ENCODE measurements around the gene METAP1D.

The METAP1D gene

DNA sequence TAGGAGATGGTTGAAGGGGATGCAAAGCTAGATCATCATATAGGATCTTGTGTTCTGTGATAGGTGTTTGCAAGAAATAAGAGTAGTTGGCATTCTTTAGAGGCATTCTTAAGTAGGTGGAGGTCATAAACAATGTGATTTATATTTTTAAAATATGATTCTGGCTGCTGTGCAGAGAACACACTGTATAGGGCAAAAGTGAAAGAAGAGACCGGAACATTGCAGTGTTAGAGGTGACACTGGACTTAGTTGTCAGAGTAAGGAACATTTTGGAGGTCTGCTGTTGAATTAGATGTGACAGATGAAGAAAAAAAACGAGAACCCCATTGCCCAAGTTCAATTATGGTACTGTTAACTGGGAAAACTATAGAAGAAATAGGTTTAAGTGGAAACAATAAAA lies 39.8 kb upstream of the METAP1D start:
- TF ChIP-seq, protein P1, sequence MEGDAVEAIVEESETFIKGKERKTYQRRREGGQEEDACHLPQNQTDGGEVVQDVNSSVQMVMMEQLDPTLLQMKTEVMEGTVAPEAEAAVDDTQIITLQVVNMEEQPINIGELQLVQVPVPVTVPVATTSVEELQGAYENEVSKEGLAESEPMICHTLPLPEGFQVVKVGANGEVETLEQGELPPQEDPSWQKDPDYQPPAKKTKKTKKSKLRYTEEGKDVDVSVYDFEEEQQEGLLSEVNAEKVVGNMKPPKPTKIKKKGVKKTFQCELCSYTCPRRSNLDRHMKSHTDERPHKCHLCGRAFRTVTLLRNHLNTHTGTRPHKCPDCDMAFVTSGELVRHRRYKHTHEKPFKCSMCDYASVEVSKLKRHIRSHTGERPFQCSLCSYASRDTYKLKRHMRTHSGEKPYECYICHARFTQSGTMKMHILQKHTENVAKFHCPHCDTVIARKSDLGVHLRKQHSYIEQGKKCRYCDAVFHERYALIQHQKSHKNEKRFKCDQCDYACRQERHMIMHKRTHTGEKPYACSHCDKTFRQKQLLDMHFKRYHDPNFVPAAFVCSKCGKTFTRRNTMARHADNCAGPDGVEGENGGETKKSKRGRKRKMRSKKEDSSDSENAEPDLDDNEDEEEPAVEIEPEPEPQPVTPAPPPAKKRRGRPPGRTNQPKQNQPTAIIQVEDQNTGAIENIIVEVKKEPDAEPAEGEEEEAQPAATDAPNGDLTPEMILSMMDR (IDR thresholded peaks at IDR 0.05; ENCODE audit: low read depth, low read length, missing control alignments): no peak
- H3K4me3 ChIP-seq (ENCODE audit: low read depth, low read length): no peak overlapping the region

DNA sequence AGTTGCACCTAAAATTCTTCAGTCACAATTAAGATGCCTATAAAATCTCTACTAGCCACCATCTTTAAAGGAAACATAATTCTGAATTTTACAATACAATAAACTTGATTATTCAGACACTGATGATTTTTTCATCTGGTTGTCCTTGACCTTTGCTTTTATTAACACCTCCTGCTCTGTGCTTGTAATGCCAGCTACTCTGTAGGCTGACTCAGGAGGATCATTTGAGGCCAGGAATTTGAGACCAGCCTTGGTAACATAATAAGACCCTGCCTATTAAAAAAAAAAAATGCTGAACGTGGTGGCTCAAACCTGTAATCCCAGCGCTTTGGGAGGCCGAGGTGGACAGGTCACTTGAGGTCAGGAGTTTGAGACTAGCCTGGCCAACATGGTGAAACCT lies 39.2 kb upstream of the METAP1D start:
- no peak for DNase-seq (ENCODE audit: low read depth)
- TF ChIP-seq, protein P1 (IDR thresholded peaks at IDR 0.05; ENCODE audit: low read depth, low read length, missing control alignments): no peak
- H3K4me3 ChIP-seq (ENCODE audit: low read depth, low read length): no peak overlapping the region

More for the DNA sequence above, 39.8 kb upstream of the METAP1D start:
- no peak for DNase-seq (ENCODE audit: low read depth)

DNA sequence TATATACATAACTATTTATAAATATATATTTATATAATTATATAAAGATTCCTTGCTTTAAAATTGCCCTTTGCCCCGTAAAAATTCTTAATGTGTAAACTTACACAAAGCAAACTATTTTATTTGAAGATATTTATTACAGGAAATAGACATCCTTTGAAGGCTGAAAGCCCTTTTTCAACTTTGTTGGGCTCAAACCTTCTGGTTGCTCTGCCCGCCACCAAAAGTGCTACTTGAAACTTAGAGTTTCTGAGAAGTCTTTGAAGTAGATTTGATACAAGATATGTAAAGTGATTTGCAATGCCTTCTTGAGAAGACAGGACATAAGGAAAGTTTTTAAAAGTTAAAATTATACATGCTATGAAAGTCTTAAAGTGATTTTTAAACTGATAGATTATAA lies 36.6 kb upstream of the METAP1D start:
- no peak overlapping the region for H3K4me3 ChIP-seq (ENCODE audit: low read depth, low read length)
- TF ChIP-seq, protein P1 (IDR thresholded peaks at IDR 0.05; ENCODE audit: low read depth, low read length, missing control alignments): no peak
- no peak for DNase-seq (ENCODE audit: low read depth)

DNA sequence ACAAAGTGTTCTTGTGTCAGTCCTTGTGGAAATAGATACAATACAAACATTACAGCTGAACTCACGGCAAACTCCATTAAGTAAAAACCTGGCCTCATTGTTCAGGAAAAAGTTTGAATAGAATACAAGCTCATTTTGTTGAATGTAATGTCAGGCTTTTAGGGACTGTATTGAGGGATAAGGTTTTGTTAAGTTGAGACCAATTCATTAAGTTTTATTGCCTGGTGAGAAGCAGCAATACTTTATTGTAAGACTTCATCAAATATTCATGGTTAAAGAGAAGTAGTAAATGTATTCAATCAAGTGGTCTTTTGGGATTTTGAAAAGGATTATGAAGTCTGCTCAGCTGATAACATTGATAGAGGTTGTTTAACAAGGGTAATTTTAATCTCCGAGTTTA lies 35.4 kb upstream of the METAP1D start:
- TF ChIP-seq, protein P1 (IDR thresholded peaks at IDR 0.05; ENCODE audit: low read depth, low read length, missing control alignments): no peak
- no peak for DNase-seq (ENCODE audit: low read depth)
- H3K4me3 ChIP-seq (ENCODE audit: low read depth, low read length): no peak overlapping the region

DNA sequence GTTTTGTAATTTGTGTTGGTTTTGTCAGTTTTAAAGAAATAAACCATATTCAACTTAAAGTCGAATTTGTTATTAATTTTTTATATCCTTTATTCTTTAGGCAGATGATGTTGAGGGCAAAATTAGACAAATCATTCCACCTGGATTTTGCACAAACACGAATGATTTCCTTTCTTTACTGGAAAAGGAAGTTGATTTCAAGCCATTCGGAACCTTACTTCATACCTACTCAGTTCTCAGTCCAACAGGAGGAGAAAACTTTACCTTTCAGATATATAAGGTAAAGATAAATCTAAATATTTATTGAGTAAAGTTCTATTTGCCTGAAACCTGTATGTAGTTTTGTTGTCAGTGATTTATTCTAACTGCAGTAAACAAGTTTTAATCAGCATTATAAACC lies 34.5 kb upstream of the METAP1D start:
- DNase-seq (ENCODE audit: low read depth): no peak
- no peak overlapping the region for H3K4me3 ChIP-seq (ENCODE audit: low read depth, low read length)
- TF ChIP-seq, protein P1 (IDR thresholded peaks at IDR 0.05; ENCODE audit: low read depth, low read length, missing control alignments): no peak

DNA sequence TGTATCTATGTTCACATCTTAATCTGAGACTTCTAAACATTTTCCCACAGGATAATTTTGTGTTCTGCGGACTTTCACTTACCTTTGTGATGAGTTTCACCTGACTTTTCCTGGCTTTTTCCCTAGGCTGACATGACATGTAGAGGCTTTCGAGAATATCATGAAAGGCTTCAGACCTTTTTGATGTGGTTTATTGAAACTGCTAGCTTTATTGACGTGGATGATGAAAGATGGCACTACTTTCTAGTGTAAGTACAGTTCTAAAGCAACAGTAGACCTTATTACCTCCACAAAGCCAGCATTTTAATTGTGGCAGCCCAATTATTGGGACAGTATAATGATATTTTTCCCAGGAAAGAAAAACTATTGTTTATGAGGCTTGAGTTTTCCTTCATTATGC lies 34.1 kb upstream of the METAP1D start:
- TF ChIP-seq, protein P1 (IDR thresholded peaks at IDR 0.05; ENCODE audit: low read depth, low read length, missing control alignments): no peak
- no peak for DNase-seq (ENCODE audit: low read depth)
- no peak overlapping the region for H3K4me3 ChIP-seq (ENCODE audit: low read depth, low read length)

DNA sequence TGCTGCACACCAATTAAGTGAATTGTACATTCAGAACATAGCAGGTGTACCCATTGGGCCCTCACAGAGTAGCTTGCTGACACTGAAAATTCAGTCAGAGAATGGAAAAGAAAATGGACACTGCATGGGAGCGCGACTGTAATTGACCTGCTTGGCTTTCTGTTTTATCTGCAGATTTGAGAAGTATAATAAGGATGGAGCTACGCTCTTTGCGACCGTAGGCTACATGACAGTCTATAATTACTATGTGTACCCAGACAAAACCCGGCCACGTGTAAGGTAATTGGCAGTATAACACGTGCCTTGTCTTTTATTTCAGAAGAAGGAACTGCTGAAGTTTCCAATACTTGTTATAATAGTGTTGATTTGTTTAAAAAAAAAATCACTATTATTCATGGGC lies 33.5 kb upstream of the METAP1D start:
- no peak for DNase-seq (ENCODE audit: low read depth)
- TF ChIP-seq, protein P1 (IDR thresholded peaks at IDR 0.05; ENCODE audit: low read depth, low read length, missing control alignments): no peak
- H3K4me3 ChIP-seq (ENCODE audit: low read depth, low read length): no peak overlapping the region

Data from GM12864 (cell line).